DND-41 (cell line): ENCODE measurements around the gene NUCB1.

Experiments
- ATAC-seq: fragments of 200-7000 bp; cut with Tn5 transposase; 3 replicates; pipeline ENCODE4 v1.9.1; 2021; ENCODE audit warnings: low read depth; ENCODE audit not compliant: insufficient read depth
- DNase-seq: peaks from one replicate; pipeline ENCODE4 v3.0.0-alpha.2; 2020
- H2AFZ ChIP-seq: 2 replicates; pipeline ENCODE4 v1.6.0; 2012; ENCODE audit warnings: low read depth, low read length
- H3K27ac ChIP-seq: 2 replicates; pipeline ENCODE4 v1.5.1; 2012; ENCODE audit warnings: low read length, inconsistent platforms
- H3K27me3 ChIP-seq: fragments of 200-600 bp; sonication (generic); 2 replicates; pipeline ENCODE4 v1.6.0; 2012; ENCODE audit warnings: low read length, mild to moderate bottlenecking, inconsistent platforms; ENCODE audit not compliant: insufficient read depth, poor library complexity
- H3K36me3 ChIP-seq: 2 replicates; pipeline ENCODE4 v1.5.1; 2012; ENCODE audit warnings: low read length, inconsistent platforms; ENCODE audit not compliant: insufficient read depth
- H3K4me1 ChIP-seq: 2 replicates; pipeline ENCODE4 v1.5.1; 2012; ENCODE audit warnings: mild to moderate bottlenecking, low read length; ENCODE audit not compliant: insufficient read depth
- H3K4me2 ChIP-seq: 2 replicates; pipeline ENCODE4 v1.6.0; 2012; ENCODE audit warnings: mild to moderate bottlenecking, moderate library complexity, low read length, inconsistent platforms; ENCODE audit not compliant: insufficient read depth
- H3K4me3 ChIP-seq, 2 experiments: fragments of 200-600 bp in 1 of 2; shearing (Covaris generic) in 1 of 2; 2 replicates each; pipeline ENCODE4 v1.5.1; 2012 to 2016; ENCODE audit warnings: inconsistent platforms in 2 of 2, low read length in 2 of 2, mild to moderate bottlenecking in 2 of 2, low read depth in 1 of 2, moderate library complexity in 1 of 2
- H3K79me2 ChIP-seq: 2 replicates; pipeline ENCODE4 v1.6.0; 2012; ENCODE audit warnings: low read length, inconsistent platforms; ENCODE audit not compliant: insufficient read depth
- H3K9ac ChIP-seq: 2 replicates; pipeline ENCODE4 v1.6.0; 2012; ENCODE audit warnings: low read depth, mild to moderate bottlenecking, inconsistent platforms, low read length, moderate library complexity
- H3K9me3 ChIP-seq: 2 replicates; pipeline ENCODE4 v1.5.1; 2012; ENCODE audit warnings: low read length, moderate library complexity, mild to moderate bottlenecking, inconsistent platforms; ENCODE audit not compliant: insufficient read depth, severe bottlenecking
- H4K20me1 ChIP-seq: 2 replicates; pipeline ENCODE4 v1.6.0; 2012; ENCODE audit warnings: low read length; ENCODE audit not compliant: insufficient read depth
- EZH2 ChIP-seq: IDR thresholded peaks from 3 replicates; pipeline ENCODE4 v1.6.1; 2012; ENCODE audit warnings: borderline replicate concordance, low read depth, mild to moderate bottlenecking, moderate library complexity, low read length, inconsistent platforms; ENCODE audit not compliant: severe bottlenecking
- TF ChIP-seq, protein P1 (sequence below): IDR thresholded peaks from 2 replicates; pipeline ENCODE4 v1.5.1; 2012; ENCODE audit warnings: borderline replicate concordance, low read length, moderate library complexity, mild to moderate bottlenecking; ENCODE audit not compliant: poor library complexity, severe bottlenecking; ENCODE audit errors: extremely low read depth

Gene NUCB1

GRCh38 chr19:48966541-48967345 is 66.6 kb downstream of the NUCB1 start:
- H3K4me3 ChIP-seq = peak overlapping the region; percentile 73 to 98; a peak in 3 of 4 replicates
- H3K4me2 ChIP-seq = peak overlapping the region; percentile 99
- no peak overlapping the region for H2AFZ ChIP-seq
- TF ChIP-seq, protein P1, sequence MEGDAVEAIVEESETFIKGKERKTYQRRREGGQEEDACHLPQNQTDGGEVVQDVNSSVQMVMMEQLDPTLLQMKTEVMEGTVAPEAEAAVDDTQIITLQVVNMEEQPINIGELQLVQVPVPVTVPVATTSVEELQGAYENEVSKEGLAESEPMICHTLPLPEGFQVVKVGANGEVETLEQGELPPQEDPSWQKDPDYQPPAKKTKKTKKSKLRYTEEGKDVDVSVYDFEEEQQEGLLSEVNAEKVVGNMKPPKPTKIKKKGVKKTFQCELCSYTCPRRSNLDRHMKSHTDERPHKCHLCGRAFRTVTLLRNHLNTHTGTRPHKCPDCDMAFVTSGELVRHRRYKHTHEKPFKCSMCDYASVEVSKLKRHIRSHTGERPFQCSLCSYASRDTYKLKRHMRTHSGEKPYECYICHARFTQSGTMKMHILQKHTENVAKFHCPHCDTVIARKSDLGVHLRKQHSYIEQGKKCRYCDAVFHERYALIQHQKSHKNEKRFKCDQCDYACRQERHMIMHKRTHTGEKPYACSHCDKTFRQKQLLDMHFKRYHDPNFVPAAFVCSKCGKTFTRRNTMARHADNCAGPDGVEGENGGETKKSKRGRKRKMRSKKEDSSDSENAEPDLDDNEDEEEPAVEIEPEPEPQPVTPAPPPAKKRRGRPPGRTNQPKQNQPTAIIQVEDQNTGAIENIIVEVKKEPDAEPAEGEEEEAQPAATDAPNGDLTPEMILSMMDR = no peak
- TF ChIP-seq EZH2 = no peak
- peaks cover 14% of the 10 kb centered on the region for H4K20me1 ChIP-seq
- H3K9me3 ChIP-seq = no peaks in the 10 kb centered on the region
- H3K27me3 ChIP-seq = no peaks in the 10 kb centered on the region
- peaks cover 22% of the 10 kb centered on the region for H3K79me2 ChIP-seq
- H3K36me3 ChIP-seq = peaks cover 56% of the 10 kb centered on the region
- no peak for DNase-seq
- peaks cover 42% of the 10 kb centered on the region for H3K4me1 ChIP-seq
- ATAC-seq = no peak
- H3K9ac ChIP-seq = peak overlapping the region; percentile 80
- peak overlapping the region; percentile 93 for H3K27ac ChIP-seq

- Histone ChIP-seq H3K27ac (no peak overlapping the region), H3K4me1 (peaks cover 42% of the 10 kb centered on the region), H3K79me2 (peaks cover 22% of the 10 kb centered on the region), H3K36me3 (peaks cover 56% of the 10 kb centered on the region), H3K4me3 (no peak overlapping the region), H4K20me1 (peaks cover 14% of the 10 kb centered on the region), H3K27me3 (no peaks in the 10 kb centered on the region), H2AFZ (no peak overlapping the region), H3K9me3 (no peaks in the 10 kb centered on the region), H3K9ac (no peak overlapping the region), H3K4me2 (0 out of 2 replicates have a peak overlapping the region, but pooled peaks have one; percentile 99)
- no peak for DNase-seq
- no peak for TF ChIP-seq EZH2
- TF ChIP-seq, protein P1 = no peak
- no peak for ATAC-seq
Observed at GRCh38 chr19:48967346-48968178, 67.5 kb downstream of the NUCB1 start.

GRCh38 chr19:48968179-48968661 is 68.1 kb downstream of the NUCB1 start:
- H3K9ac ChIP-seq = no peak overlapping the region
- TF ChIP-seq, protein P1 = no peak
- TF ChIP-seq EZH2 = no peak
- no peak for ATAC-seq
- no peak for DNase-seq
- H4K20me1 ChIP-seq = peaks cover 14% of the 10 kb centered on the region
- H3K9me3 ChIP-seq = no peaks in the 10 kb centered on the region
- H3K4me2 ChIP-seq = no peak overlapping the region
- peaks cover 41% of the 10 kb centered on the region for H3K4me1 ChIP-seq
- no peak overlapping the region for H3K4me3 ChIP-seq
- peaks cover 22% of the 10 kb centered on the region for H3K79me2 ChIP-seq
- H3K27ac ChIP-seq = no peak overlapping the region
- H2AFZ ChIP-seq = no peak overlapping the region
- H3K36me3 ChIP-seq = peaks cover 60% of the 10 kb centered on the region
- no peaks in the 10 kb centered on the region for H3K27me3 ChIP-seq
